HG02678 (cell line): ENCODE results near the gene EGR2.
"Not testable (repeated sequence)": the region's sequence is repeated elsewhere in the genome, so short reads cannot be mapped to it uniquely, and the experiment has no call there.

ENCODE experiments used
- ATAC-seq: cut with Tn5 transposase; IDR thresholded peaks from one replicate; pipeline ENCODE4 v1.9.1; 2021; ENCODE audit warnings: mild to moderate bottlenecking, moderate library complexity; ENCODE audit not compliant: unreplicated experiment

Gene EGR2

GRCh38 chr10:62795762-62796161 lies 20.4 kb downstream of the EGR2 start:
- ATAC-seq: no peak

- ATAC-seq: no peak
Observed at GRCh38 chr10:62795100-62795499, 21.1 kb downstream of the EGR2 start.

GRCh38 chr10:62794306-62794705 lies 21.9 kb downstream of the EGR2 start:
- ATAC-seq: no peak

- no peak for ATAC-seq
Observed at GRCh38 chr10:62792261-62792660, 23.9 kb downstream of the EGR2 start.

- no peak for ATAC-seq
Observed at GRCh38 chr10:62790571-62790970, 25.6 kb downstream of the EGR2 start.

- ATAC-seq: no peak
Observed at GRCh38 chr10:62790019-62790555, 26.1 kb downstream of the EGR2 start.

- ATAC-seq: no peak
Observed at GRCh38 chr10:62788861-62789467, 27.2 kb downstream of the EGR2 start.

GRCh38 chr10:62788285-62788684 lies 27.9 kb downstream of the EGR2 start:
- ATAC-seq: not testable (repeated sequence)

- not testable (repeated sequence) for ATAC-seq
Observed at GRCh38 chr10:62784537-62784936, 31.6 kb downstream of the EGR2 start.

- peak; percentile 94 for ATAC-seq
Observed at GRCh38 chr10:62779487-62780248, 36.5 kb downstream of the EGR2 start.

GRCh38 chr10:62778125-62778524 lies 38.0 kb downstream of the EGR2 start:
- peak; percentile 41 for ATAC-seq

- no peak for ATAC-seq
Observed at GRCh38 chr10:62772186-62772974, 43.8 kb downstream of the EGR2 start.

GRCh38 chr10:62769574-62770242 lies 46.5 kb downstream of the EGR2 start:
- peak; percentile 62 for ATAC-seq

GRCh38 chr10:62766386-62766785 lies 49.8 kb downstream of the EGR2 start:
- no peak for ATAC-seq

- ATAC-seq: no peak
Observed at GRCh38 chr10:62765726-62766125, 50.4 kb downstream of the EGR2 start.

GRCh38 chr10:62764011-62764410 lies 52.2 kb downstream of the EGR2 start:
- ATAC-seq: no peak

- no peak for ATAC-seq
Observed at GRCh38 chr10:62763155-62763554, 53.0 kb downstream of the EGR2 start.
